ENCODE data around the gene ARF3.

ARF3 gene

GRCh38 chr12:48961801-48962200 lies 4.5 kb upstream of the ARF3 start:
- DNase-seq: no peak

- no peak for DNase-seq
These were observed 4.0 kb upstream of the ARF3 start for GRCh38 chr12:48961331-48961730.

DNA sequence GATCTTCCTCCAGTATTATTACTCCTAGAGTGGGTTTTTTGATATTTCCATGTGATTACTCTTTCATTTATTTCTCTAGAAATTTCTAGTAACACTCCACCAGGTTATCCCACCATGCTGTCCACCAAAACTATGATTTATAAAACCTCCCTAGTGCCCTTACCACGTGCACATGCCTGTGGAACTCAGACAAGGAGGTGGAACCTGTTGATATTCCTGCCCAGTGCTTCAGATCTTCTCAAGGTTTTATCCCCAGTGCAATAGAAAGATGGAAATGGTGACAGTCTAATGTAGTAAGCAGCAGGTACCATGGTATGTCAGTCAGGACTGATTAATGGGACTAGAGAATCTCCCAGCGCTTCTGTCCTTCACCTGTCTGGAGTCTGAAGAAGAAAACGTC lies 3.5 kb upstream of the ARF3 start:
- no peak for DNase-seq

DNA sequence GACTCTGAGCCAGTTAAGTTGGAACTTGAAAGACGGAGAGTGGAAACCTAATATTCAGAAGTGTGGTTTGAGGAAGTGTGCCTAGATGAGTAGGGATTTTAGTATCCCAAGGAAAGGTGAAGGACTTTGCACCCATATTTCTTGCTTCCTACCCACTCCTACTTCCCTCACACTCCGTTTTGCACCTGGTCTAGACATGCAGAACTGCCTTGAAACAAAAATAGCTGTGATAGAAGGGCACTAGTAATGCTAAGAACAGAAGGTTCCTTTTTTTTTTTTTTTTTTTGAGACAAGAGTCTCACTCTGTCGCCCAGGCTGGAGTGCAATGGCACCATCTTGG lies 732 bp upstream of the ARF3 start:
- no peak for DNase-seq

GRCh38 chr12:48956279-48957140 lies 777 bp downstream of the ARF3 start:
- no peak for DNase-seq

GRCh38 chr12:48954841-48955501 lies 2.3 kb downstream of the ARF3 start:
- no peak for DNase-seq

DNA sequence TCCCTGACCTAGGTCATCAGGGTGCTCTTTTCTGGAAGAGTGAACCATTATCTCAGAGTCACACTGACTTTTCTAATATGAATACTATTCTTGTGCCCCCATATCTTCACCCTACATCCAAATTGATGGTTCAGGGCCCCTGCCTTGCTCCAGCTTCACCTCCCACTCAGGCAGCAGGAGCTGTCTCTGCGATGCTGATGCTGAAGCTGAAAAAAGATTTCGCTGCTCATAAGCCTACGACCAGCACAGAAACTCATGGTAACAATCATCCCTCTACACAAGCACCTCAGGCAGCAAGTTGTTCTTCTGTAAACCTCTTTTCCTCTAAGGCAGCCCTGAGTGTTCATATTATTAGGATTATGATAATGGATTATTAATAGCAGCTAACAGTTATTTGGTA lies 3.2 kb downstream of the ARF3 start:
- DNase-seq: no peak

- no peak for DNase-seq
These were observed 4.6 kb downstream of the ARF3 start for GRCh38 chr12:48952691-48953090.

GRCh38 chr12:48947727-48948126 lies 9.6 kb downstream of the ARF3 start:
- DNase-seq: no peak

DNA sequence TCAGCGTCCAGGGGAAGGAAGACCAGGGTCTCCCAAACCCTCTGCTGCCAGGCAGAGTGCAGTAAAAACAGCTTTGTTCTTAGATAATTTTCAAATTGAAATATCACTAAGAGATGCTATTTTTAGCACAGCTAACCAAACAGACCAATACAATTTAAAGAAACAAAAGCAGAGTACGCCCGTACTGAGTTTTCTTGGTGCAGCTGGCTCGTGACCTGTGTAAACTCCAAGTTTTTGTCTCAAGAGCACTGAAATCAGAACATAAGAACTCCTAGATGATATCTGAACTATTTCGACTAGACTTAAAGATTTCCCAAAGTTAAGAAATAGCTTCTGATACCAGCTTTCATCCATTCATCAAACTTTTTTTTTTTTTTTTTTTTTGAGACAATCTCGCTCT lies 10.3 kb downstream of the ARF3 start:
- DNase-seq: no peak

DNA sequence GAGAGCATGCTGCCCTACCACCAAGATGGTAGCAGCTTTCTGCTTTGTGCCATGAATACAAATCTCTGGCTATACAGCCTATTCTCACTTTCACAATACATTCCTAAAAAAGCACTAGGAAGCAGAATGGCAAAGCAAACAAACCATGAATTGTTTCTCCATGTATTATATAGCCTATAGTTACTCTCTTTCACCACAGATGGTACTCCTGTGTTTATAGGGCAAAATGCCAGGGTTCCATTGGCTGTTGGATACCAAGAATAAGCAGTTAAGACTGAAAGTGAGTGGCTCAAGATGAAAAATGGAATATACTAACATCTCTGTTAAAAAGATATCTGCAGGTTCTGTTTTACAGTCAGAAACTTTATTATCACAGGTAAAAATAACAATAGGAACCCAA lies 11.1 kb downstream of the ARF3 start:
- no peak for DNase-seq

DNA sequence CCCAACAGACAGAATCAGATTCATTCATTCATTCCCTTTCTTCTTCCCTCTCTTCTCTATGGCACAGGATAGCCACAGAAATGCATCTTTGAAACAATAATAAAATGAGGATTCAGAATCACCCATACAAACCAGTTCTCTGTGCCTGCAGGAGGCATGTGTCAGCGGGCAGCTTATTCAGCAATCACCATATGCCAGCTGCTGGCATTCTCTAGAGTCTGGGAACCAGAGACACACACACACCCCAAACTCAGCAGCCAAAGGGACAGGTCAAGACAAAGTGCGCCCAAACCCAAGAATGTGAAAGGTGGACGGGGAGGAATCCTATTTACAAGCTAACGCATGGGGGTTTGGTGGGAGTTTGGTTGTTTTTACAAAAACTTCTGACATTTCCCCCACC lies 14.1 kb downstream of the ARF3 start:
- no peak for DNase-seq

DNA sequence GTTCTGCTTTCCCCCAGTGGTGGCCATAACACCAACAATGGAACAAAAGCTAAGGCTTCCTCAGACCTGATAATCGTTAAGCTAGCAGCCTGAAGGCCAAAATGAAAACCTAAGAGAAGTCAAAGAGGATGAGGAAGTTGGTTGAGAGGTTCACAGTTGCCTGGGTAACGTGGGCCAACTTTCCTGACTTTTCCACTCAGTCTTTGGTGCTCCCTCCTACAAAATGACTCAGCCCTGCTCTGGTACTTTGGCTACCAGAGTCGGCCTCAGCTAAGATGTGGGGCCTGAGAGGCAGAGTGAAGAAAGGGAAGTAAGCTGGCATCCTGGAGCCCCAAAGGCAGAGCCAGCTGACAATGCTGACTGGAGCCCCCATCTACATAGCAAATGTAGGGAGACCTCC lies 17.1 kb downstream of the ARF3 start:
- DNase-seq: no peak

DNA sequence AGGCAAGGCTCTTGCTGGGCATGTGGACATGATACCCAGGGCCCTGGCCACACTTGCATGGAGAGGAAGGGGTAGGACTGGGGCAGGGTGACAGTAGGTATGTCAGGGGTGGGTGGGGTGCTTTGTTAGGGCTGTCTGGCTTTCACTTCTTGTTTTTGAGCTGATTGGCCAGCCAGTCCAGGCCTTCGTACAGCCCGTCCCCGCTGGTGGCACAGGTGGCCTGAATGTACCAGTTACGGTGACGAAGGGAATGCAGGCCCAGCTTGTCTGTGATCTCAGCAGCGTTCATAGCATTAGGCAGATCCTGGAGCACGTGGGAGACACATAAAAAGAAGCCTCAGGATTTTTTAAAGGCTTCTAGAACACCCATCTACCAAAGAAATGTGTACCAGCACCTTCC lies 18.5 kb downstream of the ARF3 start:
- DNase-seq: no peak

- DNase-seq: no peak
These were observed 20.1 kb downstream of the ARF3 start for GRCh38 chr12:48937170-48937569.

DNA sequence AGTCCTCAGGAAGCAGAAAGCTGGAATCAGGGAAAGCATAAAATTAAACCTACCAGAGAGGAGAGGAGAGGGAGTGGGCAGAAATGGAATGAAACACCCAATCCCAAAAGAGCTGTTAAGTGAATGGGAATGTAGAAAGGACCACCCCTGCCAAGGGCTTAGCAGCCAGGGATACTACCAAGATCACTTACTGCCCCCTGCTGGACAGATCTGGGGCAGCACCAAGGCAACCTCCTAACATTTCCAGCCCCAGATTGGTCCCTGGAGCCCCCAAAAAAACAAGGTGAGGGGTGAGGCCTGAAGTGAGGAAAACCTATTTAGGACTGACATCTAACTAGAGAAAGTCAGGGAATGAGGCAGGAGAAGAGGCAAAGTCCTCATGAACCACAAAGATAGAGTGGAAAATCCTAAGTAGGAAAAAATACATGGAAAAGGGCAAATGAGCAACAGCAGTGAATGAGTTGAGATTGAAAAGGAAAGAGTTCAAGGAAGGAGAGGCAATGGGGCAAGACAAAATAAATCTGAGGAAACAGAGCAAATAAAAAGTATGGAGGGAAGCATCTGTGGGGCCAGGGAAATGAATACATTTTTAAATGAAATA lies 20.8 kb downstream of the ARF3 start:
- DNase-seq: peak; percentile 70 to 81

- no peak for DNase-seq
These were observed 23.0 kb downstream of the ARF3 start for GRCh38 chr12:48934312-48934706.

DNA sequence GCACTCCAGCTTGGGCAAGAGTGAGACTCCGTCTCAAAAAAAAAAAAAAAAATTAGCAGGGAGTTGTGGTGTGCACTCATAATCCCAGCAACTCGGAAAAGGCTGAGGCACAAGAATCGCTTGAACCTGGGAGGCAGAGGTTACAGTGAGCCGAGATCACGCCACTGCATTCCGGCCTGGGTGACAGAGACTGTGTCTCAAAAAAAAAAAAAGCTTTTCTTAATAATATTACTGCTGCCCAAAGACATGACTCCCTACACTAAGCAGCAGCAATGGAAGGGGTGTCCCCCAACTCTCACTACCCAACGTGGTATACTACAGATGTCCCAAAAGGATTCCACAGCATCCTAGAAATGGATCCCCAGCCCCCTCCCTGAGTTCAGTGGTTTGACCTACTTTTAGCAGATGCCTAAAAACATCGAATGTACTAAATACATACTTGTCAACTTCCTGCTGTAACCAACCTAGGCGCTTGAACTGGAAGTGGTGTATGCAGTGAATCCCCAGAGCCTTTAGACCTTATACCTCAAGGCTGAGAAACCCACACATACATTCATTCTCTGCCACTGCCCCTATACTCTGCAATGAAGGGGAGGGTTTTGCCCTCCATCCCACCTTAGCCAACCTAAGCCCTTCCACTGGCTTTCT lies 23.5 kb downstream of the ARF3 start:
- DNase-seq: no peak

GRCh38 chr12:48932878-48933277 lies 24.4 kb downstream of the ARF3 start:
- no peak for DNase-seq

DNA sequence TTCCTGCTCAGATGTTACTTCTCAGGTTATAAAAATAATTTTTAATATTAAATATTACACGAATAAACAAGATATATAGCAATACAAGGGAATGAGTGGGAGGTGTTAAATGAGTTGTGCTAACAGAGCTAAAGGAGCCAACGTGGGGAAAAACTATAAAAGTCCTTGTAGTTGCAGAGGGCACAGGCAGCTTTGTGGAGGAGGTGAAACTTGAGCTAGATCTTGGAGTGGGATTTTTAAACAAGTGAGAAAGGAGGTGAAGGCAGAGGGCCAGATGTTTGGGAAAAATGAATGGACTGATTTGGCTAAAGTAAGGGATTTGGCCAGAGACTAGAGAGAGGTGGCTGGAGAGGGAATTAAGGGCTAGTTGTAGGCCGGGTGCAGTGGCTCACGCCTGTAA lies 26.8 kb downstream of the ARF3 start:
- no peak for DNase-seq

- no peak for DNase-seq
These were observed 27.7 kb downstream of the ARF3 start for GRCh38 chr12:48929551-48929950.

GRCh38 chr12:48927261-48927660 lies 30.0 kb downstream of the ARF3 start:
- no peak for DNase-seq

DNA sequence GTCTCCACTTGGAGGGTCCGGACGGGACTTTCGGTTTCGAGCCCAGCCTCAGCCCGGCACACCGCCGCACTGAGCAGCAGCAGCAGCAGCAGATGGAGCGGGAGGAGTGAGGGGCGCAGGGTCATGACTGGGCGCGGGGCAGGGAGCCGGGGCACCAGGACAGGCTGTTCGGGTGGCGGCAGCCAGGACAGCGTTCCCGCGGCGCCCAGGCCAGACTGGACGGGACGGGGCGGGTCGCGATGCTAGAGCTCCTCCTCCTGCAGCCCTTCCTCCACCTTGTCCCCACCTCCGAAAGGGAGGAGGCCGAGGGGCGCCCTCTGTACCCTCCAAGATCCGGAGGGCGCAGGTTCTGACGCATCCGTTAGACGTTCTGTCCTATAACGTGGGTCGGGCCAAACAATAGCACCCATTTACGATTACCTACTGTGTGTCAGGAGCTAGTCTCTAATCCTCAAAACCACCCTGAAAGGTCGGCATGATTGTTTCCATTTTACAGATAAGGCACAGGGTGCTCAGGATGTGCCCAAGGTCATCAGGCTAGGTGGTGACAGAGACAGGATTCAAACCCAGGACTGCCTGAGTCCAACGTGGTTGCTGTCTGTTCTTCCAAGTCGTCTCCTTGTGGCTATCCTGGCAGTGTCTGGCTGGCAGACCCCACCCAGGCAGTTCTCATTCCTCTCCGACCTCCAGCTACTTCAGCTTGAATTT lies 31.8 kb downstream of the ARF3 start, which contains the start of gene FKBP11:
Gene FKBP11, minus strand, starts transcription at position 189 of the 708 bp plus-strand sequence. Its CDS starts 64 bp downstream, at position 125.
- peak; percentile 72 to 83 for DNase-seq

Measured in stimulated activated CD4-positive, alpha-beta T cell treated with anti-CD3 and anti-CD28 coated beads, Interleukin-4, amount 100 ng/mL, for 4 hours (primary cell).